HCT116 (cell line): ENCODE data around the gene ZNF2. TPM values are rescaled to one million over a fixed set of nuclear protein-coding genes. Genes with fewer than 3 reads are reported as not detected.

ENCODE experiments used
- ATAC-seq: fragments of 200-7000 bp; cut with Tn5 transposase; 2 replicates; pipeline ENCODE4 v1.9.1; 2020; ENCODE audit warnings: mild to moderate bottlenecking, moderate library complexity
- BruUV-seq: library from RNA; stranded (reverse); fragments of 400-500 nt; replicated peaks from 2 replicates; lab custom pipeline; 2021; lab: Mats Ljungman, UMichigan
- CTCF ChIA-PET: fragments of 300-600 bp; sonication (Branson Sonifier 250); formaldehyde crosslinking; loops from one replicate; lab custom pipeline; 2021; ENCODE audit warnings: antibody characterized with exemption; lab: Charles Lee
- POLR2A ChIA-PET: fragments of 300-600, 350-600 bp; sonication (Branson Sonifier 250); formaldehyde crosslinking; loops from one replicate; lab custom pipeline; 2021; ENCODE audit warnings: antibody characterized with exemption; lab: Charles Lee
- RAD21 ChIA-PET, 2 experiments: fragments of 300-600 bp; sonication (Branson Sonifier 250); formaldehyde crosslinking; loops; one replicate each; lab custom pipeline; 2023; ENCODE audit warnings: low total read pairs in 2 of 2; ENCODE audit not compliant: uncharacterized antibody in 2 of 2, unreplicated experiment in 2 of 2, low non-redundant PET in 1 of 2; lab: Charles Lee
- DNase-seq: peaks from one replicate; pipeline ENCODE4 v3.0.0-alpha.2; 2010; ENCODE audit warnings: low read depth, low spot score
- H2AFZ ChIP-seq: fragments of 200-600 bp; shearing (Covaris generic), sonication (generic); 2 replicates; pipeline ENCODE4 v1.6.1; 2017; ENCODE audit warnings: low read depth, mixed run types, mixed read lengths, antibody characterized with exemption, low read length; ENCODE audit not compliant: poor library complexity, severe bottlenecking
- H3K27ac ChIP-seq: 2 replicates; pipeline ENCODE4 v1.5.1; 2012; ENCODE audit warnings: low read depth, low read length
- H3K27me3 ChIP-seq: fragments of 200-600 bp; sonication (generic); 2 replicates; pipeline ENCODE4 v1.6.1; 2016; ENCODE audit warnings: mixed run types, low read length, mixed read lengths; ENCODE audit not compliant: insufficient read depth
- H3K36me3 ChIP-seq, 2 experiments: fragments of 200-500 bp in 1 of 2; fragments of 200-600 bp in 1 of 2; sonication (Bioruptor generic) in 1 of 2; sonication (generic) in 1 of 2; 2 replicates each; pipeline versions ENCODE4 v1.5.1 to v1.6.1; 2014 to 2016; ENCODE audit warnings: low read length in 2 of 2, inconsistent platforms in 1 of 2, mixed read lengths in 1 of 2, mixed run types in 1 of 2; ENCODE audit not compliant: insufficient read depth in 2 of 2, control insufficient read depth in 1 of 2
- H3K4me1 ChIP-seq, 2 experiments: fragments of 200-600 bp in 1 of 2; sonication (generic) in 1 of 2; 2 replicates each; pipeline versions ENCODE4 v1.5.1 to v1.6.1; 2012 to 2017; ENCODE audit warnings: low read length in 2 of 2, inconsistent platforms in 1 of 2, mild to moderate bottlenecking in 1 of 2, mixed read lengths in 1 of 2, mixed run types in 1 of 2, moderate library complexity in 1 of 2; ENCODE audit not compliant: insufficient read depth in 2 of 2, control insufficient read depth in 1 of 2
- H3K4me2 ChIP-seq: fragments of 200-600 bp; sonication (generic); 2 replicates; pipeline ENCODE4 v1.6.1; 2017; ENCODE audit warnings: mixed run types, low read length, mixed read lengths
- H3K4me3 ChIP-seq, 2 experiments: fragments of 200-600 bp in 1 of 2; sonication (generic) in 1 of 2; replicated peaks in 1 of 2; 2 replicates each; pipeline ENCODE4 v1.5.1; 2011 to 2016; ENCODE audit warnings: low read length in 2 of 2, control low read depth in 1 of 2, low read depth in 1 of 2, mild to moderate bottlenecking in 1 of 2, mixed read lengths in 1 of 2, mixed run types in 1 of 2
- H3K79me2 ChIP-seq: fragments of 200-600 bp; sonication (generic); 2 replicates; pipeline ENCODE4 v1.6.1; 2017; ENCODE audit warnings: mild to moderate bottlenecking, mixed run types, low read length, moderate library complexity, mixed read lengths; ENCODE audit not compliant: insufficient read depth
- H3K9ac ChIP-seq: fragments of 200-600 bp; sonication (generic); 2 replicates; pipeline ENCODE4 v1.6.1; 2016; ENCODE audit warnings: low read length, mixed read lengths
- H3K9me2 ChIP-seq: fragments of 200-600 bp; sonication (generic), shearing (Covaris generic); 2 replicates; pipeline ENCODE4 v1.6.1; 2017; ENCODE audit warnings: mixed run types, mild to moderate bottlenecking, moderate library complexity; ENCODE audit not compliant: insufficient read depth
- H3K9me3 ChIP-seq, 2 experiments: fragments of 200-500 bp in 1 of 2; fragments of 200-600 bp in 1 of 2; sonication (Bioruptor generic) in 1 of 2; sonication (generic) in 1 of 2; 2 replicates each; pipeline ENCODE4 v1.6.1; 2014 to 2017; ENCODE audit warnings: low read length in 2 of 2, mixed read lengths in 2 of 2, inconsistent platforms in 1 of 2, low read depth in 1 of 2, mild to moderate bottlenecking in 1 of 2, mixed run types in 1 of 2, moderate library complexity in 1 of 2; ENCODE audit not compliant: control insufficient read depth in 1 of 2, insufficient read depth in 1 of 2
- H4K20me1 ChIP-seq: fragments of 200-600 bp; sonication (generic), shearing (Covaris generic); 2 replicates; pipeline ENCODE4 v1.6.1; 2017; ENCODE audit warnings: mixed run types, mild to moderate bottlenecking, moderate library complexity; ENCODE audit not compliant: insufficient read depth
- CTCF ChIP-seq, 3 experiments: fragments of 200-600 bp in 1 of 3; sonication (generic) in 1 of 3; IDR thresholded peaks in 2 of 3; conservative IDR thresholded peaks in 1 of 3; 2 replicates each; pipeline ENCODE4 v1.5.1; 2012 to 2017; ENCODE audit warnings: low read depth in 2 of 3, low read length in 2 of 3, antibody characterized with exemption in 1 of 3, borderline replicate concordance in 1 of 3, control low read depth in 1 of 3, mild to moderate bottlenecking in 1 of 3, mixed read lengths in 1 of 3, mixed run types in 1 of 3, moderate library complexity in 1 of 3; ENCODE audit not compliant: insufficient read depth in 1 of 3
- ELF1 ChIP-seq: IDR thresholded peaks from 2 replicates; pipeline ENCODE4 v1.6.1; 2012; ENCODE audit warnings: low read depth, borderline replicate concordance
- EZH2 ChIP-seq: fragments of 200-600 bp; sonication (generic); IDR thresholded peaks from 2 replicates; pipeline ENCODE4 v1.6.1; 2017; ENCODE audit warnings: antibody characterized with exemption, mixed run types
- EZH2phosphoT487 ChIP-seq: fragments of 200-600 bp; IDR thresholded peaks from 2 replicates; pipeline ENCODE4 v1.6.1; 2018; ENCODE audit warnings: antibody characterized with exemption, borderline replicate concordance
- POLR2A ChIP-seq: IDR thresholded peaks from 2 replicates; pipeline ENCODE4 v1.7.0; 2011; ENCODE audit warnings: borderline replicate concordance; ENCODE audit not compliant: insufficient read depth, insufficient read length; ENCODE audit errors: extremely low read depth
- POLR2AphosphoS5 ChIP-seq: IDR thresholded peaks from 2 replicates; pipeline ENCODE4 v1.6.1; 2011; ENCODE audit warnings: mild to moderate bottlenecking, low read depth, low read length, moderate library complexity
- SIN3A ChIP-seq: IDR thresholded peaks from 2 replicates; pipeline ENCODE4 v1.6.1; 2012; ENCODE audit warnings: low read depth
- TCF7L2 ChIP-seq: IDR thresholded peaks from 2 replicates; pipeline ENCODE4 v1.7.0; 2011; ENCODE audit warnings: borderline replicate concordance, inconsistent platforms; ENCODE audit not compliant: insufficient read depth, insufficient read length; ENCODE audit errors: extremely low read depth
- ZBTB33 ChIP-seq: IDR thresholded peaks from 2 replicates; pipeline ENCODE4 v1.6.1; 2011; ENCODE audit warnings: mild to moderate bottlenecking, low read length, moderate library complexity; ENCODE audit not compliant: insufficient replicate concordance; ENCODE audit errors: extremely low read depth
- ZNF274 ChIP-seq: fragments of 200-500 bp; sonication (Bioruptor generic); IDR thresholded peaks from 2 replicates; pipeline ENCODE4 v1.6.1; 2014; ENCODE audit warnings: mild to moderate bottlenecking, low read depth, low read length, inconsistent platforms
- intact Hi-C: fragments of 100-400 bp; cut with micrococcal nuclease; formaldehyde crosslinking; loops from 2 replicates; pipeline ENCODE4 v1.10.0; 2022
- total RNA-seq: library from RNA; stranded (reverse); gene quantifications from one replicate; pipeline ENCODE4 v1.2.1, GENCODE V29; 2021; ENCODE audit not compliant: unreplicated experiment

ZNF2 gene
- total RNA-seq, 1 experiment from 2014 or later = 3.4 TPM

- intact Hi-C loops = no loop called here
- Histone ChIP-seq H3K4me1 (no peaks in the 10 kb centered on the region), H3K9me2 (no peaks in the 10 kb centered on the region), H4K20me1 (no peaks in the 10 kb centered on the region), H3K27ac (no peak overlapping the region), H3K4me3 (no peak overlapping the region), H3K79me2 (no peaks in the 10 kb centered on the region), H2AFZ (no peak overlapping the region), H3K27me3 (no peaks in the 10 kb centered on the region), H3K9ac (no peak overlapping the region), H3K36me3 (no peaks in the 10 kb centered on the region), H3K9me3 (no peaks in the 10 kb centered on the region), H3K4me2 (no peak overlapping the region)
- no TSS peak for BruUV-seq
- ChIA-PET POLR2A (interaction anchor here (0.7 to 1.7 kb wide), 2 partner anchors 83 to 117 kb away, joined by 3 to 4 read pairs; no protein-coding TSS in a partner anchor), RAD21 (interaction anchor here (0.8 to 1.3 kb wide), 6 partner anchors 45 to 170 kb away, joined by 3 to 7 read pairs (median 3); partner anchors contain the start of gene FAHD2A (in 1 of the 2)), CTCF (interaction anchor here (0.8 to 4.4 kb wide), 18 partner anchors 8 to 170 kb away, joined by 3 to 88 read pairs (median 5); partner anchors contain the start of gene FAHD2A)
- DNase-seq = no peak
- no peak for ATAC-seq
- no peak for TF ChIP-seq TCF7L2
- no peak for TF ChIP-seq ZNF274
- no peak for TF ChIP-seq ELF1
- TF ChIP-seq POLR2A = no peak
- no peak for TF ChIP-seq CTCF (IDR thresholded peaks at IDR 0.05 in 2 of 3, conservative IDR thresholded peaks at IDR 0.05 in 1 of 3; ENCODE audit: borderline replicate concordance in 1 of 3, insufficient read depth in 1 of 3, low read depth in 2 of 3, low read length in 2 of 3)
- no peak for TF ChIP-seq SIN3A
- TF ChIP-seq POLR2AphosphoS5 = no peak
- TF ChIP-seq EZH2phosphoT487 = no peak
- no peak for TF ChIP-seq ZBTB33
- TF ChIP-seq EZH2 = no peak
Measured at GRCh38 chr2:95232232-95232631, 66.6 kb downstream of the ZNF2 start.

Other genes starting within 250 kb of the ZNF2 start
- not detected for gene MAL, start 140.1 kb upstream of the ZNF2 start, total RNA-seq
- 70.6 TPM for gene MRPS5, start 44.0 kb upstream of the ZNF2 start, total RNA-seq
- 8.5 TPM for gene ZNF514, start 6.0 kb upstream of the ZNF2 start, total RNA-seq
- gene ZNF892, start 41.7 kb downstream of the ZNF2 start, total RNA-seq = 0.27 TPM
- gene PROM2, start 108.6 kb downstream of the ZNF2 start, total RNA-seq = 11.9 TPM
- 3.1 TPM for gene KCNIP3, start 131.5 kb downstream of the ZNF2 start, total RNA-seq
- 25.4 TPM for gene FAHD2A, start 236.9 kb downstream of the ZNF2 start, total RNA-seq